ENCODE results near the gene FSTL1.

The FSTL1 gene

GRCh38 chr3:120450600-120451271 lies at the start of gene FSTL1:
Gene FSTL1, minus strand, starts transcription at chr3:120450992. Its CDS starts 246 bp downstream, at chr3:120450746.
- DNase-seq: no peak

GRCh38 chr3:120498556-120499346 lies 48.0 kb upstream of the FSTL1 start:
- DNase-seq: no peak

GRCh38 chr3:120497818-120498217 lies 47.0 kb upstream of the FSTL1 start:
- no peak for DNase-seq

GRCh38 chr3:120497336-120497735 lies 46.5 kb upstream of the FSTL1 start:
- no peak for DNase-seq

- DNase-seq: no peak
These were observed 45.6 kb upstream of the FSTL1 start for GRCh38 chr3:120496278-120497002.

GRCh38 chr3:120495809-120496208 lies 45.0 kb upstream of the FSTL1 start:
- no peak for DNase-seq

- no peak for DNase-seq
These were observed 41.3 kb upstream of the FSTL1 start for GRCh38 chr3:120492103-120492502.

GRCh38 chr3:120489421-120489820 lies 38.6 kb upstream of the FSTL1 start:
- no peak for DNase-seq

GRCh38 chr3:120488296-120488695 lies 37.5 kb upstream of the FSTL1 start:
- DNase-seq: no peak

GRCh38 chr3:120487191-120487650 lies 36.4 kb upstream of the FSTL1 start:
- DNase-seq: no peak

GRCh38 chr3:120481081-120481480 lies 30.3 kb upstream of the FSTL1 start:
- DNase-seq: no peak

- DNase-seq: no peak
These were observed 27.0 kb upstream of the FSTL1 start for GRCh38 chr3:120477781-120478180.

- no peak for DNase-seq
These were observed 25.1 kb upstream of the FSTL1 start for GRCh38 chr3:120475722-120476377.

- DNase-seq: no peak
These were observed 23.3 kb upstream of the FSTL1 start for GRCh38 chr3:120473896-120474675.

GRCh38 chr3:120473389-120473788 lies 22.6 kb upstream of the FSTL1 start:
- no peak for DNase-seq

- DNase-seq: no peak
These were observed 21.5 kb upstream of the FSTL1 start for GRCh38 chr3:120472121-120472844.

GRCh38 chr3:120471643-120472042 lies 20.9 kb upstream of the FSTL1 start:
- no peak for DNase-seq

GRCh38 chr3:120470870-120471269 lies 20.1 kb upstream of the FSTL1 start:
- no peak for DNase-seq

GRCh38 chr3:120469882-120470301 lies 19.1 kb upstream of the FSTL1 start:
- no peak for DNase-seq

GRCh38 chr3:120469440-120469839 lies 18.6 kb upstream of the FSTL1 start:
- DNase-seq: no peak

GRCh38 chr3:120468635-120469295 lies 18.0 kb upstream of the FSTL1 start:
- DNase-seq: no peak
